ENCODE data around the gene SLCO2A1. TPM values are rescaled to one million over a fixed set of nuclear protein-coding genes. Genes with fewer than 3 reads are reported as not detected.

SLCO2A1 gene
- total RNA-seq, 4 donors from 2014 or later, result 5.4 to 24.9 (median 9.2) TPM

GRCh38 chr3:134017490-134017889 is 12.2 kb downstream of the SLCO2A1 start:
- 84 to 85% methylated on average over 5 of the region's 5 CpGs for WGBS, 2 donors
- H3K4me3 ChIP-seq (ENCODE audit: low read depth, poor library complexity, severe bottlenecking), result no peak overlapping the region
- no peak for DNase-seq (ENCODE audit: low spot score in 2 of 2)
- TF ChIP-seq POLR2A (IDR thresholded peaks at IDR 0.05) (no peak), CTCF (IDR thresholded peaks at IDR 0.05) (no peak)
- intact Hi-C loops (cut with DNase I; ENCODE audit: low total_unique reads), result no loop called here

- DNase-seq (ENCODE audit: low spot score in 2 of 2), result no peak
- intact Hi-C loops (cut with DNase I; ENCODE audit: low total_unique reads), result no loop called here
- H3K4me3 ChIP-seq (ENCODE audit: low read depth, poor library complexity, severe bottlenecking), result no peak overlapping the region
- TF ChIP-seq POLR2A (IDR thresholded peaks at IDR 0.05) (no peak), CTCF (IDR thresholded peaks at IDR 0.05) (no peak)
- WGBS, 2 donors, result 98 to 100% methylated on average over 2 of the region's 2 CpGs
These were observed 15.5 kb downstream of the SLCO2A1 start for GRCh38 chr3:134014270-134014669.

GRCh38 chr3:134013280-134013679 is 16.4 kb downstream of the SLCO2A1 start:
- TF ChIP-seq POLR2A (IDR thresholded peaks at IDR 0.05), result no peak
- no peak for TF ChIP-seq CTCF (IDR thresholded peaks at IDR 0.05)
- 64 to 81% methylated on average over 3 of the region's 3 CpGs for WGBS, 2 donors

DNA sequence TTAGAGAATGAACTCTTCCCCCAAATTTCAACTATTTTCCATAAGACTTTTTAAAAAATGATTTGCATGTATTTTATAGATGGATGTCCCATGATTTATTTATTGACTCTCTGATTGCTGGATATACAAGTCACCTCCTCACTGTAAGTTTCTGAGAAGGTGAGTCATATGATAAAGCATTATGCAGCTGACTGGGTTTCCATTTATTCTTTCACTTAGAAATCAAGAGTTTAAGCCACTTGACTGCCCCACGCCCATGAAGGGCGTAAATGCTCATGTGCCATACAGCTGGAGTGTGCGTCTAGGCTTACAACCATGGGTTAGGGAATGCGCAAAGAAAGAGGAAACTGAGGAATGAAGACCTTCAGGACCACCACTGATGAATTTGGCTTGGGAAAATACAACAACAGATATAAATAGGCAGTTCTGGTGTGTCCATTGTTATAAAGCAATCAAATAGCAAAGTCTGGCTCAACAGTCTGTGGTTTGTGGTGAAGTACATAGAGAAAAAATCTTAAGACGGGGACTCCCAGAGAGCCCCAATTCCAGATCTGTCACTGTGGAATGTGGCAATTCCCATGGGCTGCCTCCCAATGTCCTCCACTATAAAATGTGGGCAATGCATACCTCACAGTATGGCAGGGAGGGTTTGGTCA is 20.3 kb downstream of the SLCO2A1 start:
- DNase-seq (ENCODE audit: low spot score in 2 of 2), result no peak
- 96 to 97% methylated on average over 5 of the region's 5 CpGs for WGBS, 2 donors
- intact Hi-C loops (cut with DNase I; ENCODE audit: low total_unique reads), result no loop called here

More at GRCh38 chr3:134013280-134013679, 16.4 kb downstream of the SLCO2A1 start:
- intact Hi-C loops (cut with DNase I; ENCODE audit: low total_unique reads), result no loop called here
- H3K4me3 ChIP-seq (ENCODE audit: low read depth, poor library complexity, severe bottlenecking), result no peak overlapping the region
- DNase-seq (ENCODE audit: low spot score in 2 of 2), result no peak

DNA sequence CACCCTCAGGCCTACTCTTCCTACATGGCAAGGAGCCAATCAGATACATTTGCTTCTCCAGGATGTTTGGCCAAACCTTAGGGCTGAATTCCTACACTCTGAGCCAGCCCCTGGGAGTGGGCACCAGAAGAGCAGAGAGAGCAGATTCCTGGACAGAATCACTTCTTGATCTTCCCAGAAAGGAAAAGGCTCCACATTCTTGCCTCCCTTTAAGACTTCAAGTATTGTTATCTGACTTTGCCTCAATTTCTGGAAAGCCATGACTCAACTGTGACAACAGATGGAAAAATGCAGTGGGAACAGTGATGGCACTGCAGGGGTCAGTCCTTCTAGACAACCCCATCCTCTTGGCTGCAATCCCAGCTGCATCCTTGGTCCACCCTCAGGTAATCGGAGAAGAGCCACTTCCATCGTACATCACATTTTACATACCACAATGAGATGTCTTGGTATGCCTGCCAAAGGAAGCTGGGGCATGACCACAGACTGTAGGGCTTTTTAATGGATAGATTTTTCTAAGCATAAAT is 21.0 kb downstream of the SLCO2A1 start:
- intact Hi-C loops (cut with DNase I; ENCODE audit: low total_unique reads), result no loop called here
- DNase-seq (ENCODE audit: low spot score in 2 of 2), result no peak
- 36 to 40% methylated on average over 2 of the region's 2 CpGs for WGBS, 2 donors
- TF ChIP-seq POLR2A (IDR thresholded peaks at IDR 0.05) (no peak), CTCF (IDR thresholded peaks at IDR 0.05) (no peak)
- no peak overlapping the region for H3K4me3 ChIP-seq (ENCODE audit: low read depth, poor library complexity, severe bottlenecking)

More for the DNA sequence above, 20.3 kb downstream of the SLCO2A1 start:
- TF ChIP-seq CTCF (IDR thresholded peaks at IDR 0.05) (no peak), POLR2A (IDR thresholded peaks at IDR 0.05) (no peak)
- no peak overlapping the region for H3K4me3 ChIP-seq (ENCODE audit: low read depth, poor library complexity, severe bottlenecking)

GRCh38 chr3:134007819-134008218 is 21.9 kb downstream of the SLCO2A1 start:
- no peak for TF ChIP-seq CTCF (IDR thresholded peaks at IDR 0.05)
- no peak for TF ChIP-seq POLR2A (IDR thresholded peaks at IDR 0.05)
- intact Hi-C loops (cut with DNase I; ENCODE audit: low total_unique reads), result no loop called here
- no peak for DNase-seq (ENCODE audit: low spot score in 2 of 2)
- no peak overlapping the region for H3K4me3 ChIP-seq (ENCODE audit: low read depth, poor library complexity, severe bottlenecking)
- 63% methylated on average over 3 of the region's 3 CpGs for WGBS, 2 donors

Data from lower leg skin (tissue), 4 donors.